Chondrocyte (in vitro differentiated cells): ENCODE data around the gene NUF2. TPM values are rescaled to one million over a fixed set of nuclear protein-coding genes. Genes with fewer than 3 reads are reported as not detected.

ENCODE experiments used
- DNase-seq: peaks from one replicate; pipeline ENCODE4 v3.0.0; 2021; ENCODE audit warnings: mixed read lengths, low spot score
- H3K27ac Mint-ChIP-seq: one replicate; pipeline ENCODE4 v1.8.0; 2021; ENCODE audit warnings: mild to moderate bottlenecking, moderate library complexity, mixed read lengths; ENCODE audit not compliant: unreplicated experiment
- H3K27me3 Mint-ChIP-seq: 2 replicates; pipeline ENCODE4 v1.8.0; 2021; ENCODE audit warnings: low read depth, mixed read lengths
- H3K36me3 Mint-ChIP-seq: 2 replicates; pipeline ENCODE4 v1.8.0; 2021; ENCODE audit warnings: low read depth, mixed read lengths
- H3K4me1 Mint-ChIP-seq: 2 replicates; pipeline ENCODE4 v1.8.0; 2021; ENCODE audit warnings: low read depth, mild to moderate bottlenecking, mixed read lengths
- H3K4me3 Mint-ChIP-seq: one replicate; pipeline ENCODE4 v1.8.0; 2021; ENCODE audit warnings: mild to moderate bottlenecking, moderate library complexity, mixed read lengths; ENCODE audit not compliant: unreplicated experiment
- H3K9me3 Mint-ChIP-seq: 2 replicates; pipeline ENCODE4 v1.8.0; 2021; ENCODE audit warnings: low read depth, mixed read lengths
- CTCF ChIP-seq: fragments of 200-600 bp; sonication (generic); IDR thresholded peaks from 2 replicates; pipeline ENCODE4 v1.5.0; 2021; ENCODE audit warnings: antibody characterized with exemption, mild to moderate bottlenecking, moderate library complexity
- total RNA-seq: library from RNA; stranded (reverse); gene quantifications from 3 replicates; pipeline ENCODE4 v1.2.1, GENCODE V29; 2021

The NUF2 gene
- total RNA-seq, 1 donor from 2014 or later = 4.3 TPM

GRCh38 chr1:163361123-163361934, 39.6 kb downstream of the NUF2 start:
- no peak for DNase-seq
- no peak overlapping the region for H3K27ac Mint-ChIP-seq
- no peaks in the 10 kb centered on the region for H3K9me3 Mint-ChIP-seq
- no peaks in the 10 kb centered on the region for H3K36me3 Mint-ChIP-seq
- H3K4me1 Mint-ChIP-seq = peaks cover 8% of the 10 kb centered on the region
- peak; percentile 78 for TF ChIP-seq CTCF
- peaks cover 36% of the 10 kb centered on the region for H3K27me3 Mint-ChIP-seq
- no peak overlapping the region for H3K4me3 Mint-ChIP-seq

DNA sequence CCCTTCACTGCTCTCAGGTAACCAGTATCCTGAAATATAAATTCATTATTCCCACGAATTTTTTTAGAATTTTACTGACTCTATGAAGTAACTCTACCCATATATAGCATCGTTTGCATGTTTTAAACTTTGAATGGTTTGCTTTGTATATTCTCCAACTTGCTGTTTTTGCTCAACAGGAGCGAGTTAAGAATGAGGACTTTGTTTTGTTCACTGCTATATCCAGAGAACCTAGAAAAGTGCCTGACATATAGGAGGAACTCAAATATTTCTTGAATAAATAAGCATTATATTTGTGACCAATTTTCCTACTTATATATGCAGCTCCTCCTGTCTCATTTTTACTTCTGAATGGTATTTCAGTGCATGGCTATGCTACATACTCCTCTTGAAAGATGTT, 43.4 kb downstream of the NUF2 start:
- no peak overlapping the region for H3K4me3 Mint-ChIP-seq
- peaks cover 39% of the 10 kb centered on the region for H3K27me3 Mint-ChIP-seq
- H3K36me3 Mint-ChIP-seq = no peaks in the 10 kb centered on the region
- no peaks in the 10 kb centered on the region for H3K9me3 Mint-ChIP-seq
- no peak for DNase-seq
- no peak for TF ChIP-seq CTCF
- no peak overlapping the region for H3K27ac Mint-ChIP-seq
- no peaks in the 10 kb centered on the region for H3K4me1 Mint-ChIP-seq

- H3K9me3 Mint-ChIP-seq = no peaks in the 10 kb centered on the region
- H3K4me1 Mint-ChIP-seq = no peaks in the 10 kb centered on the region
- peaks cover 37% of the 10 kb centered on the region for H3K27me3 Mint-ChIP-seq
- H3K4me3 Mint-ChIP-seq = no peak overlapping the region
- H3K27ac Mint-ChIP-seq = no peak overlapping the region
- no peaks in the 10 kb centered on the region for H3K36me3 Mint-ChIP-seq
- no peak for TF ChIP-seq CTCF
- no peak for DNase-seq
These were observed 44.8 kb downstream of the NUF2 start for GRCh38 chr1:163366555-163366954.

DNA sequence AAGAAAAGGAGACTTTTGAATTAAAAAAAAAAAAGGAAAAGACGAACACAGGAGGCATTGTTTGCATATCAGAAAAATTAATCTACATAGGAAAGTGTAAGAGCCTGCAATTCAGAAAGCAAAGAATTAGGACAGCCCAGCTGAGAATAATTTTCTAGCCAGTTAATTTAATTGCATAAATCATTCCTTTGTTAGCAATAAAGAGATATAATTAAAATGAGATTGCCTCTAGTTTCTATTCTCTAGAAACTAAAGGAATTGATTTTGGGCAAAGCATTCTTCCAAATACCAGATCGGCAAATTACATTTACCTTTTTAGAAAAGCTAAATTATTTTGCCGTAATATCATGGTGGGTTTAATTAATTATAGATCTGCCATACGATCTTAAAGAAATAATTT, 46.0 kb downstream of the NUF2 start:
- Mint-ChIP-seq H3K27ac (no peak overlapping the region), H3K4me3 (no peak overlapping the region)
- TF ChIP-seq CTCF = no peak

DNA sequence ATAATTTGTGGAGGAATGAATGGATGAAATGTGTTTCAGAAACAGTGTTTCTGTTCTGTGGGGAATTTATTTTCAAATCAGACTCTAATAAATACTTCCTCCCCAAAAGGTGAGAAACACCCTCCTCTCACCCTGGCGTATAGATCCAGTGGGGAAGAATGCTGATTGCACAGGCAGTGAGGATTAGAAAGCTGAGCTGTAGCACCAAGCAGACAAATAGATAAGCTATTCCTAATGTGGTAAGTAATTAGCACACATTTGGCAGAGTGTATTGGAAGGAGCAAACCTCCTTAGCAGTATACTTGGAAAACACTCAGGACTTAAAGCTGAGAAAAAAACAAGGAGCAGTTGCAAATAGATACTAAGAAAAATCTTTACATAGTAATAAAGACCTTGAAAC, 50.8 kb downstream of the NUF2 start:
- H3K27me3 Mint-ChIP-seq = peaks cover 27% of the 10 kb centered on the region
- DNase-seq = no peak
- TF ChIP-seq CTCF = no peak
- no peak overlapping the region for H3K27ac Mint-ChIP-seq
- H3K4me1 Mint-ChIP-seq = no peaks in the 10 kb centered on the region
- peaks cover 4% of the 10 kb centered on the region for H3K9me3 Mint-ChIP-seq
- no peaks in the 10 kb centered on the region for H3K36me3 Mint-ChIP-seq
- H3K4me3 Mint-ChIP-seq = no peak overlapping the region

More for the DNA sequence above, 46.0 kb downstream of the NUF2 start:
- Mint-ChIP-seq H3K9me3 (no peaks in the 10 kb centered on the region), H3K4me1 (no peaks in the 10 kb centered on the region), H3K36me3 (no peaks in the 10 kb centered on the region), H3K27me3 (peaks cover 33% of the 10 kb centered on the region)
- DNase-seq = no peak
